ENCODE data around the gene KDSR. TPM values are rescaled to one million over a fixed set of nuclear protein-coding genes. Genes with fewer than 3 reads are reported as not detected.

Gene KDSR
- total RNA-seq, 1 donor from 2014 or later = 52.8 TPM

DNA sequence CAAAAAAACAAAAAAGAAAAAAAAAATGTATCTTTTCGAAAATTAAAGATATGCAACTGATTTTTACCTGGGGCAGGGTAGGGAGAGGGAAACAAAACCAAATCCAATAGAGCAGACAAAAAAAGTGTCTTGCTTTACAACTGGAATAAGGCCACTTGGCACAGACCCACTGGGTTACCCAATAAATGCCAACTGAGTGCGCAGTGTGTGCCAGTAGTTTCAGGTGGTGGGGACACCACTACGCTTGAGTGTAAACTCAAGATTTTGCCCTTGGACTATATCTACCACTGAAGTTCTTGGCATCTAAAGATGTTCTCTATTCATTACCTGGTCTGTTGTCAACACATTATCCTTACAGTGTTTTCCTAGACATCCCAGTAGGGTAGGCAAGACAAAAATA, 39.0 kb upstream of the KDSR start:
- Mint-ChIP-seq H3K9me3 (no peaks in the 10 kb centered on the region), H3K4me1 (no peaks in the 10 kb centered on the region), H3K27ac (no peak overlapping the region), H3K27me3 (ENCODE audit: low read depth) (no peaks in the 10 kb centered on the region), H3K4me3 (no peak overlapping the region), H3K36me3 (peaks cover 29% of the 10 kb centered on the region)
- no peak for TF ChIP-seq CTCF (IDR thresholded peaks at IDR 0.05; ENCODE audit: unreplicated experiment)
- no peak for DNase-seq (ENCODE audit: low spot score in 2 of 2, unreplicated experiment in 2 of 2)

GRCh38 chr18:63402246-63403162, 35.5 kb upstream of the KDSR start:
- peaks cover 41% of the 10 kb centered on the region for H3K36me3 Mint-ChIP-seq

GRCh38 chr18:63399300-63399699, 32.3 kb upstream of the KDSR start:
- H3K27ac Mint-ChIP-seq = no peak overlapping the region
- H3K4me3 Mint-ChIP-seq = no peak overlapping the region
- peaks cover 38% of the 10 kb centered on the region for H3K36me3 Mint-ChIP-seq
- no peak for TF ChIP-seq CTCF (IDR thresholded peaks at IDR 0.05; ENCODE audit: unreplicated experiment)
- no peak for DNase-seq (ENCODE audit: low spot score in 2 of 2, unreplicated experiment in 2 of 2)
- no peaks in the 10 kb centered on the region for H3K27me3 Mint-ChIP-seq (ENCODE audit: low read depth)
- no peaks in the 10 kb centered on the region for H3K4me1 Mint-ChIP-seq
- no peaks in the 10 kb centered on the region for H3K9me3 Mint-ChIP-seq

More at GRCh38 chr18:63402246-63403162, 35.5 kb upstream of the KDSR start:
- TF ChIP-seq CTCF (IDR thresholded peaks at IDR 0.05; ENCODE audit: unreplicated experiment) = no peak
- no peak overlapping the region for H3K4me3 Mint-ChIP-seq
- DNase-seq (ENCODE audit: low spot score in 2 of 2, unreplicated experiment in 2 of 2) = no peak
- no peaks in the 10 kb centered on the region for H3K4me1 Mint-ChIP-seq
- no peaks in the 10 kb centered on the region for H3K27me3 Mint-ChIP-seq (ENCODE audit: low read depth)
- H3K27ac Mint-ChIP-seq = no peak overlapping the region
- no peaks in the 10 kb centered on the region for H3K9me3 Mint-ChIP-seq

DNA sequence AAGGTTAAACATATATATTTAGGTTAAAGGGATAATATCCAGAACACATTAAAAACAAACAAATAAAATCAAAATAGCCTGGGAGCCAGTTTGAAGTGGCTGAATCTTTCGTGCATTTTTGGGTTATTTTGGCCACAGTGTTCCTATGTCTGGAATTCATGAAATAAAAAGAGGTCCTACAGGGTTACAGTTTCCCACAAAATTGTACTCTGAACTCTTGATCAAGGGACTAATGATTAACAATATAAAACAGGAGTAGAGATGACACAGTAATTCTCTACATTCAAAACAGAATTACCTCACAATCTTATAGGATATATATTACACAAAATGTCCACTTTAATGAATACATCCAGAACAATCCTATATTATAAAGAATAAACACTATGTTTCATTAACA, 30.3 kb upstream of the KDSR start:
- Mint-ChIP-seq H3K4me1 (no peaks in the 10 kb centered on the region), H3K4me3 (no peak overlapping the region), H3K27ac (no peak overlapping the region), H3K36me3 (peaks cover 25% of the 10 kb centered on the region), H3K9me3 (no peaks in the 10 kb centered on the region), H3K27me3 (ENCODE audit: low read depth) (no peaks in the 10 kb centered on the region)
- no peak for TF ChIP-seq CTCF (IDR thresholded peaks at IDR 0.05; ENCODE audit: unreplicated experiment)
- no peak for DNase-seq (ENCODE audit: low spot score in 2 of 2, unreplicated experiment in 2 of 2)

- Mint-ChIP-seq H3K36me3 (peaks cover 28% of the 10 kb centered on the region), H3K27ac (no peak overlapping the region), H3K9me3 (no peaks in the 10 kb centered on the region), H3K27me3 (ENCODE audit: low read depth) (no peaks in the 10 kb centered on the region), H3K4me1 (no peaks in the 10 kb centered on the region), H3K4me3 (no peak overlapping the region)
- TF ChIP-seq CTCF (IDR thresholded peaks at IDR 0.05; ENCODE audit: unreplicated experiment) = no peak
- no peak for DNase-seq (ENCODE audit: low spot score in 2 of 2, unreplicated experiment in 2 of 2)
Observed at GRCh38 chr18:63395503-63395902, 28.5 kb upstream of the KDSR start.

All from mesothelial cell of epicardium (in vitro differentiated cells).